Neural cell (in vitro differentiated cells): ENCODE measurements around the gene ZNF735. TPM values are rescaled to one million over a fixed set of nuclear protein-coding genes. Genes with fewer than 3 reads are reported as not detected.
"Not testable (repeated sequence)": the region's sequence is repeated elsewhere in the genome, so short reads cannot be mapped to it uniquely, and the experiment has no call there.

Experiments used
- H2AFZ ChIP-seq: fragments of 200-600, 300-800 bp; sonication (generic), shearing (Covaris generic); 2 replicates; pipeline ENCODE4 v1.6.0; 2014; ENCODE audit warnings: low read depth, mild to moderate bottlenecking, antibody characterized with exemption, low read length, moderate library complexity
- H3F3A ChIP-seq: fragments of 200-600 bp; shearing (Covaris generic); 2 replicates; pipeline ENCODE4 v1.6.1; 2016; ENCODE audit warnings: mild to moderate bottlenecking, moderate library complexity, mixed read lengths, antibody characterized with exemption, low read length; ENCODE audit not compliant: insufficient read depth, poor library complexity, severe bottlenecking
- H3K27ac ChIP-seq: fragments of 200-600, 300-800 bp; sonication (generic), shearing (Covaris generic); 2 replicates; pipeline ENCODE4 v1.5.1; 2014; ENCODE audit warnings: mild to moderate bottlenecking, low read length, moderate library complexity
- H3K27me3 ChIP-seq: fragments of 300-800, 200-600 bp; sonication (generic), shearing (Covaris generic); 2 replicates; pipeline ENCODE4 v1.6.0; 2014; ENCODE audit warnings: mild to moderate bottlenecking, low read depth, low read length, moderate library complexity; ENCODE audit not compliant: insufficient read depth
- H3K36me3 ChIP-seq: fragments of 300-800, 200-600 bp; sonication (generic), shearing (Covaris generic); 2 replicates; pipeline ENCODE4 v1.5.1; 2014; ENCODE audit warnings: mild to moderate bottlenecking, antibody characterized with exemption, low read length, moderate library complexity; ENCODE audit not compliant: insufficient read depth
- H3K4me2 ChIP-seq: fragments of 300-800, 200-600 bp; sonication (generic), shearing (Covaris generic); 2 replicates; pipeline ENCODE4 v1.6.0; 2014; ENCODE audit warnings: mild to moderate bottlenecking, low read length
- H3K4me3 ChIP-seq: fragments of 300-800, 200-600 bp; sonication (generic), shearing (Covaris generic); 2 replicates; pipeline ENCODE4 v1.5.1; 2014; ENCODE audit warnings: mild to moderate bottlenecking, low read length, moderate library complexity
- H3K79me2 ChIP-seq: fragments of 200-600 bp; shearing (Covaris generic); replicated peaks from 2 replicates; pipeline ENCODE4 v1.6.0; 2014; ENCODE audit warnings: mild to moderate bottlenecking, low read length, moderate library complexity; ENCODE audit not compliant: insufficient read depth
- H3K9ac ChIP-seq: fragments of 300-800, 200-600 bp; sonication (generic), shearing (Covaris generic); 2 replicates; pipeline ENCODE4 v1.6.1; 2016; ENCODE audit warnings: mild to moderate bottlenecking, low read length, mixed read lengths
- H3K9me2 ChIP-seq: fragments of 200-600 bp; shearing (Covaris generic); 2 replicates; pipeline ENCODE4 v1.6.1; 2016; ENCODE audit warnings: mild to moderate bottlenecking, low read length, mixed read lengths; ENCODE audit not compliant: insufficient read depth
- H3K9me3 ChIP-seq: fragments of 200-600, 300-800 bp; sonication (generic), shearing (Covaris generic); 2 replicates; pipeline ENCODE4 v1.6.1; 2016; ENCODE audit warnings: mild to moderate bottlenecking, mixed run types, low read length, moderate library complexity, mixed read lengths
- H4K20me1 ChIP-seq: fragments of 200-600 bp; shearing (Covaris generic); 2 replicates; pipeline ENCODE4 v1.6.1; 2016; ENCODE audit warnings: mild to moderate bottlenecking, mixed run types; ENCODE audit not compliant: insufficient read depth
- CTCF ChIP-seq: fragments of 450-650 bp; IDR thresholded peaks from 2 replicates; pipeline ENCODE4 v1.5.1; 2014; ENCODE audit warnings: antibody characterized with exemption, mild to moderate bottlenecking, moderate library complexity; ENCODE audit not compliant: poor library complexity, severe bottlenecking
- EP300 ChIP-seq: fragments of 450-650 bp; conservative IDR thresholded peaks from 2 replicates; pipeline ENCODE4 v1.6.1; 2014; ENCODE audit warnings: antibody characterized with exemption, mild to moderate bottlenecking, moderate library complexity; ENCODE audit not compliant: poor library complexity, severe bottlenecking
- EZH2 ChIP-seq: fragments of 200-600, 300-800 bp; shearing (Covaris generic), sonication (generic); IDR thresholded peaks from 2 replicates; pipeline ENCODE4 v1.6.1; 2014; ENCODE audit warnings: antibody characterized with exemption, low read length, borderline replicate concordance, mild to moderate bottlenecking; ENCODE audit not compliant: insufficient read depth, poor library complexity, severe bottlenecking
- MXI1 ChIP-seq: fragments of 450-650 bp; conservative IDR thresholded peaks from 2 replicates; pipeline ENCODE4 v1.6.1; 2014; ENCODE audit warnings: antibody characterized with exemption, mild to moderate bottlenecking; ENCODE audit not compliant: poor library complexity, severe bottlenecking
- POLR2AphosphoS5 ChIP-seq: IDR thresholded peaks from 2 replicates; pipeline ENCODE4 v1.6.1; 2012
- RAD21 ChIP-seq: fragments of 450-650 bp; conservative IDR thresholded peaks from 2 replicates; pipeline ENCODE4 v1.6.1; 2014; ENCODE audit warnings: antibody characterized with exemption, mild to moderate bottlenecking, moderate library complexity
- REST ChIP-seq: IDR thresholded peaks from 2 replicates; pipeline ENCODE4 v1.6.1; 2012; ENCODE audit warnings: borderline replicate concordance
- SMC3 ChIP-seq: fragments of 450-650 bp; conservative IDR thresholded peaks from 2 replicates; pipeline ENCODE4 v1.6.1; 2014; ENCODE audit warnings: antibody characterized with exemption, mild to moderate bottlenecking, moderate library complexity; ENCODE audit not compliant: poor library complexity
- TAF1 ChIP-seq: IDR thresholded peaks from 2 replicates; pipeline ENCODE4 v1.6.1; 2012; ENCODE audit warnings: low read depth
- polyA plus RNA-seq: library from polyadenylated mRNA; depleted of rRNA; stranded (reverse); fragments of >200 nt; gene quantifications from 2 replicates; pipeline ENCODE4 v1.2.3, GENCODE V29; 2014

ZNF735 gene
- polyA plus RNA-seq, 1 donor from 2014 or later, result not detected

GRCh38 chr7:64219710-64220298, 12.8 kb downstream of the ZNF735 start:
- not testable (repeated sequence) for H3K9me2 ChIP-seq, H3F3A ChIP-seq, H3K4me2 ChIP-seq, H3K4me3 ChIP-seq, H3K79me2 ChIP-seq, H4K20me1 ChIP-seq, H3K36me3 ChIP-seq, H3K9ac ChIP-seq, H3K27ac ChIP-seq, H3K27me3 ChIP-seq, H2AFZ ChIP-seq
- H3K9me3 ChIP-seq, result peaks cover 16% of the 10 kb centered on the region

DNA sequence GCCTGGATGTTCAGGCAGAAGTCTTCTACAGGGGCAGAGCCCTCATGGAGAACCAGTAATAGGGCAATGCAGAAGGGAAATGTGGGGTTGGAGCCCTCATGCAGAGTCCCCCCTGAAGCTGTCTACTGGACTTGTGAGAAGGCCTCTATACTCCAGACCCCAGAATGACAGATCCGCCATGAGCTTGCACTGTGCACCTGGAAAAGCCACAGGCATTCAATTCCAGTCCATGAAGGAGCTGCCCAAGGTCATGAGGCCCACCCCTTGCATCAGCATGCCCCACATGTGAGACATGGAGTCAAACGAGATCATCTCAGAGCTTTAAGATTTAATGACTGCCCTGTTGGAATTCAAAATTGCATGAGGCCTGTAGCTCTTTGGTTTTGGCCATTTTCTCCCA, 16.4 kb downstream of the ZNF735 start:
- no peaks in the 10 kb centered on the region for H4K20me1 ChIP-seq
- no peak overlapping the region for H2AFZ ChIP-seq
- H3K9me2 ChIP-seq, result no peaks in the 10 kb centered on the region
- H3K4me3 ChIP-seq, result no peak overlapping the region
- H3K9me3 ChIP-seq, result peaks cover 24% of the 10 kb centered on the region
- no peaks in the 10 kb centered on the region for H3K79me2 ChIP-seq
- TF ChIP-seq EP300, result no peak
- no peak for TF ChIP-seq REST
- no peak for TF ChIP-seq CTCF
- no peak for TF ChIP-seq TAF1
- no peak for TF ChIP-seq MXI1
- no peak for TF ChIP-seq RAD21
- no peak for TF ChIP-seq SMC3
- no peak for TF ChIP-seq POLR2AphosphoS5
- no peak for TF ChIP-seq EZH2
- H3K27ac ChIP-seq, result no peak overlapping the region
- H3F3A ChIP-seq, result no peaks in the 10 kb centered on the region
- H3K4me2 ChIP-seq, result no peak overlapping the region
- no peak overlapping the region for H3K9ac ChIP-seq
- no peaks in the 10 kb centered on the region for H3K27me3 ChIP-seq
- no peaks in the 10 kb centered on the region for H3K36me3 ChIP-seq

GRCh38 chr7:64228174-64228573, 21.2 kb downstream of the ZNF735 start, which contains the start of gene ZNF679:
Gene ZNF679, plus strand, starts transcription at chr7:64228474. Its CDS starts 20,644 bp downstream, at chr7:64249118.
- not testable (repeated sequence) for H3K36me3 ChIP-seq, H3K9ac ChIP-seq, H2AFZ ChIP-seq, H3F3A ChIP-seq, H3K9me2 ChIP-seq, H3K4me3 ChIP-seq, H3K4me2 ChIP-seq, H3K27ac ChIP-seq, H3K79me2 ChIP-seq, H4K20me1 ChIP-seq, H3K27me3 ChIP-seq
- peaks cover 24% of the 10 kb centered on the region for H3K9me3 ChIP-seq
